GM12892 (cell line): ENCODE results near the gene MAML3.

Experiments
- POLR2A ChIP-seq: IDR thresholded peaks from 2 replicates; pipeline ENCODE4 v1.6.1; 2011; ENCODE audit warnings: low read depth, low read length, control low read depth
- POLR2AphosphoS5 ChIP-seq: IDR thresholded peaks from 2 replicates; pipeline ENCODE4 v1.6.1; 2011; ENCODE audit warnings: low read depth, low read length, control low read depth
- TAF1 ChIP-seq: IDR thresholded peaks from 2 replicates; pipeline ENCODE4 v1.6.1; 2011; ENCODE audit warnings: low read depth, mild to moderate bottlenecking, control low read depth, low read length, borderline replicate concordance

DNA sequence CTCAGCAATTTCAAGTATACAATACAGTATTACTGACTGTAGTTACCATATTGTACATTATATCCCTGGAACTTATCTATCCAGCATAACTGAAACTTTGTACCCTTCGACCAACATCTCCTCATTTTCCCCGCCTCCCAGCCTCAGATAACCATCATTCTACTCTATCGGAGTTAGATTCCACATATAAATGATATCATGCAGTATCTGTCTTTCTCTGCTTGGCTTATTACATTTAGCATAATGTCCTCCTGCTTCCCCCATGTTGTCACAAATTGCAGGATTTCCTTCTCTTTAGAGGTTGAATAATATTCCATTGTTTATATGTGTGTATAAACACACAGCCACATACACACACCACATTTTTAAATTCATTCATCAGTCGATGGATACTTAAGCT is 218.1 kb downstream of the MAML3 start:
- TF ChIP-seq POLR2A (no peak), TAF1 (no peak), POLR2AphosphoS5 (no peak)
